ENCODE measurements around the gene KLF11. TPM values are rescaled to one million over a fixed set of nuclear protein-coding genes. Genes with fewer than 3 reads are reported as not detected.

KLF11 gene
- total RNA-seq, 3 donors from 2014 or later: 22.0 to 27.5 (median 22.2) TPM

- Histone ChIP-seq H3K9me3 (no peaks in the 10 kb centered on the region), H3K4me1 (no peaks in the 10 kb centered on the region), H3K27me3 (no peaks in the 10 kb centered on the region), H3K27ac (no peak overlapping the region), H3K36me3 (no peaks in the 10 kb centered on the region), H3K4me3 (no peak overlapping the region)
- no peak for DNase-seq (ENCODE audit: low spot score in 2 of 2)
- intact Hi-C loops (cut with DNase I; ENCODE audit: low total_unique reads): no loop called here
- TF ChIP-seq CTCF (IDR thresholded peaks at IDR 0.05) (no peak), POLR2AphosphoS5 (IDR thresholded peaks at IDR 0.05) (no peak), POLR2A (IDR thresholded peaks at IDR 0.05) (no peak)
Observed at GRCh38 chr2:10052216-10052615, 8.9 kb downstream of the KLF11 start.

DNA sequence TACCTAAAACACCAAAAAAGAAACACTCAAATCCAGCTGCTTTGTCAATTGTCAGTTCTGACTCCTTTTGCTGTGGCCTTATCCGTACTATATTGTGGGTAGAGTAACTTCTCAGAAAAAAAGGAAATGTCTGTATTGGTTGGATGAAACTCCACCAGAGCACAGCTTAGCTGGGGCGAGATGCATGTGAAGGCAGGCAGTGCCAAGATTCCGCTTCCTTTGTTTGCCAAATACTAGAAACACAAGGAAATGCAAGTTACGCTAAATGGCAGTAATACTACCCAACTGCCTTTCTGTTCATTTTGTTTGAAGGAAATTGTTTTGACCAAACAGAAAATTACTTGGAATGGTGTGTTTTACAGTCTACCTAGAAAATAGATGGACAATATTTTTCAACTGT is 10.0 kb downstream of the KLF11 start:
- H3K27ac ChIP-seq: peak overlapping the region in 1 of 2 donors; percentile 37
- no peaks in the 10 kb centered on the region for H3K27me3 ChIP-seq
- H3K4me3 ChIP-seq: no peak overlapping the region
- intact Hi-C loops (cut with DNase I; ENCODE audit: low total_unique reads): no loop called here
- H3K4me1 ChIP-seq: no peaks in the 10 kb centered on the region
- no peaks in the 10 kb centered on the region for H3K9me3 ChIP-seq
- no peak for DNase-seq (ENCODE audit: low spot score in 2 of 2)
- H3K36me3 ChIP-seq: no peaks in the 10 kb centered on the region
- no peak for TF ChIP-seq POLR2A (IDR thresholded peaks at IDR 0.05)
- TF ChIP-seq CTCF (IDR thresholded peaks at IDR 0.05): no peak
- TF ChIP-seq POLR2AphosphoS5 (IDR thresholded peaks at IDR 0.05): no peak

DNA sequence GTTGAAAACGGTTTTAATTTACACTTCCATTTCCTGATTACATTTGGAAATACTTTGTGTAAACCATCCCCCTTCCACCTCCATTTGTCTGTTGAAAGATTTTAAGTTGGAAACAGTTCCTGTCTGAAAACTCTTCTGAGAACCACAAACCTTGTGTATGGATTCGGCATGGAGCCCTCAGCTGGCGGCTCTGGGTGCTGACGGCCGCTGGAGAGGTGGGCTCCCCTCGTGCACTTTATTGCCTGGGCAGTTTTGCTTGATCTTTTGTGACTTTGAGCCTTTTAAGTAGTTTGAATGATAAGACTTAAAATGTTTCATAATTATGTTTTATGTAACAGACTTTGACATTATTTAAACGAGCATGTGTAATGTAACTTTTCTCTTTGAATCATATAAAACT is 11.1 kb downstream of the KLF11 start:
- DNase-seq (ENCODE audit: low spot score in 2 of 2): no peak
- Histone ChIP-seq H3K4me3 (no peak overlapping the region), H3K36me3 (no peaks in the 10 kb centered on the region), H3K9me3 (no peaks in the 10 kb centered on the region), H3K4me1 (no peaks in the 10 kb centered on the region), H3K27me3 (no peaks in the 10 kb centered on the region), H3K27ac (no peak overlapping the region)
- TF ChIP-seq CTCF (IDR thresholded peaks at IDR 0.05): no peak
- TF ChIP-seq POLR2AphosphoS5 (IDR thresholded peaks at IDR 0.05): no peak
- TF ChIP-seq POLR2A (IDR thresholded peaks at IDR 0.05): no peak
- intact Hi-C loops (cut with DNase I; ENCODE audit: low total_unique reads): no loop called here

DNA sequence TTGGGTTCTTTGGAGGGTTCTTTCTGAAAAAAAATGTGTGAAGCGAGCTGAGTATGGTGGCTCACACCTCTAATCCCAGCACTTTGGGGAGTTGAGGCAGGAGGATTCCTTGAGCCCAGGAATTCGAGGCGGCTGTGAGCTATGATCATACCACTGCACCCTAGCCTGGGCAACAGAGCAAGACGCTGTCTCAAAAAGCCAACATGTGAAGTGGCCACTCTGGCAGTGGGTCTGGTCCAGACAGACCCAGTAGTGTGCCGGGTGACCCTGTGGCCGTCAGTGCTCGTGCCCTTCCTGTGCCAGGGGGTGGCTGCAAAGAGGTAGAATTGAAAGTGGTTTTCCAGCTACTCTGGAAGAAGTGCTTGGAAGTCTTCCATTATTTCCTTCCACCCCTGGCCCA is 11.6 kb downstream of the KLF11 start:
- Histone ChIP-seq H3K27me3 (no peaks in the 10 kb centered on the region), H3K4me1 (no peaks in the 10 kb centered on the region), H3K36me3 (no peaks in the 10 kb centered on the region), H3K9me3 (no peaks in the 10 kb centered on the region), H3K27ac (no peak overlapping the region), H3K4me3 (no peak overlapping the region)
- DNase-seq (ENCODE audit: low spot score in 2 of 2): no peak
- TF ChIP-seq POLR2A (IDR thresholded peaks at IDR 0.05): no peak
- TF ChIP-seq CTCF (IDR thresholded peaks at IDR 0.05): no peak
- TF ChIP-seq POLR2AphosphoS5 (IDR thresholded peaks at IDR 0.05): no peak
- intact Hi-C loops (cut with DNase I; ENCODE audit: low total_unique reads): no loop called here

DNA sequence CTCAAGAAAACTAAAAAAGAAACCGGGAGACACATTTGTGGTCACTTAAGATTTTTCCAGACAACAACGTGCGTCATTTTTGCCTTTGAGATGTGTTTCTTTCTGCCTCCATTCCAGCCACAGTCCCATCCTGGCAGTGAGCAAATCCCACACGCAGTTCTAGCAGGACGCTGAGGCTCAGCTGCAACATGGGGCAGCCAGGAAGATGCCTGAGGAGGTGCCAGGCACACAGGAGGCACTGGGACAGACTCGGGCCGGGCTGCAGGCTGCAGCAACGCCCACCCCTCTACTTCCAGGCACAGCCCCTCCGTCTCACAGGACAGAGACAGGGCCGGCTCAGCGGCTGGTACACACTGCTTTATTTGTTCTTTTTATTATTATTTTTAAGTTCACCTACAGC is 13.1 kb downstream of the KLF11 start:
- H3K4me3 ChIP-seq: no peak overlapping the region
- H3K27ac ChIP-seq: no peak overlapping the region
- no peaks in the 10 kb centered on the region for H3K4me1 ChIP-seq

More for the DNA sequence above, 13.1 kb downstream of the KLF11 start:
- Histone ChIP-seq H3K9me3 (no peaks in the 10 kb centered on the region), H3K36me3 (no peaks in the 10 kb centered on the region), H3K27me3 (no peaks in the 10 kb centered on the region)
- intact Hi-C loops (cut with DNase I; ENCODE audit: low total_unique reads): no loop called here
- no peak for DNase-seq (ENCODE audit: low spot score in 2 of 2)
- TF ChIP-seq POLR2AphosphoS5 (IDR thresholded peaks at IDR 0.05): no peak
- TF ChIP-seq CTCF (IDR thresholded peaks at IDR 0.05): no peak
- TF ChIP-seq POLR2A (IDR thresholded peaks at IDR 0.05): no peak

Measured in breast epithelium (tissue), 4 donors.